HFF-Myc (cell line): ENCODE results near the gene RASL12.

ENCODE experiments used
- DNase-seq: peaks from one replicate; pipeline ENCODE4 v3.0.0-alpha.2; 2011; ENCODE audit warnings: low read depth; ENCODE audit errors: extremely low read depth
- H3K4me3 ChIP-seq: replicated peaks from 2 replicates; pipeline ENCODE4 v1.5.1; 2011; ENCODE audit warnings: low read depth, mild to moderate bottlenecking, control low read depth, low read length
- TF ChIP-seq, protein P1 (sequence below): IDR thresholded peaks from 2 replicates; pipeline ENCODE4 v1.5.1; 2012; ENCODE audit warnings: mild to moderate bottlenecking, low read depth, low read length, control low read depth; ENCODE audit errors: missing control alignments

The RASL12 gene

DNA sequence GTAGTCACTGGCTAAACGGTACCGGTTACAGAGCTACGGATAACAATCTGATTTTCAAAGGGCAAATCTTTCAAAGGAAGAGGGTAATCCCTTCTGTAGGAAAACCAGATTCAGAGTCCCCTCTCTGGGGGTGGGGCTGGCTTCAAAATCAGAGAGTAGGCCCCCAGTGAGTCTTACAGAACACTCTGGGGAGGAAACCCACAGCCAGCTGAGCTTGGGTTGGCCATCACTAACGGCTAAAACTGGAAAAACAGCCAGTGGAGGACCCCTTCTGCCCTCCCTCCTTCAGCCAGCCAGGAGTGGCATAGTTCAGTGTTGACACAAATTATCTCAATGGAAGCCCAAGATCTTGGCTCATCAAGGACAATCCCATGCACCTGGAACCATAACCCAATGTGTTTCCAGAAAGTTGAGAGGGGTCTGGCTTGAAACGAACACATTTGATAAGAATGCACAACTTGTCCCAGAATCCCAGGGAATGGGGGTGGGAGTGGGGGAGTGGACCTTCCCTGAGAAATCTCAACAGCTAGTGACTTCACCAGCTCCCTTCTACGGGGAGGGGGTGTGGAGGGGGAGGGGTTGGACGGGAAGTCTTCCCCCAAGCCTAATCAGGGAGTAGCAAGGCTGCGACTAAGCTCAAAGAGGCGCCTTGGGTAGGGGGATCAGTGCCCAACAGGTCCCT lies 1.0 kb downstream of the RASL12 start:
- TF ChIP-seq, protein P1, sequence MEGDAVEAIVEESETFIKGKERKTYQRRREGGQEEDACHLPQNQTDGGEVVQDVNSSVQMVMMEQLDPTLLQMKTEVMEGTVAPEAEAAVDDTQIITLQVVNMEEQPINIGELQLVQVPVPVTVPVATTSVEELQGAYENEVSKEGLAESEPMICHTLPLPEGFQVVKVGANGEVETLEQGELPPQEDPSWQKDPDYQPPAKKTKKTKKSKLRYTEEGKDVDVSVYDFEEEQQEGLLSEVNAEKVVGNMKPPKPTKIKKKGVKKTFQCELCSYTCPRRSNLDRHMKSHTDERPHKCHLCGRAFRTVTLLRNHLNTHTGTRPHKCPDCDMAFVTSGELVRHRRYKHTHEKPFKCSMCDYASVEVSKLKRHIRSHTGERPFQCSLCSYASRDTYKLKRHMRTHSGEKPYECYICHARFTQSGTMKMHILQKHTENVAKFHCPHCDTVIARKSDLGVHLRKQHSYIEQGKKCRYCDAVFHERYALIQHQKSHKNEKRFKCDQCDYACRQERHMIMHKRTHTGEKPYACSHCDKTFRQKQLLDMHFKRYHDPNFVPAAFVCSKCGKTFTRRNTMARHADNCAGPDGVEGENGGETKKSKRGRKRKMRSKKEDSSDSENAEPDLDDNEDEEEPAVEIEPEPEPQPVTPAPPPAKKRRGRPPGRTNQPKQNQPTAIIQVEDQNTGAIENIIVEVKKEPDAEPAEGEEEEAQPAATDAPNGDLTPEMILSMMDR, result no peak
- H3K4me3 ChIP-seq, result peak overlapping the region; percentile 40
- DNase-seq, result no peak

DNA sequence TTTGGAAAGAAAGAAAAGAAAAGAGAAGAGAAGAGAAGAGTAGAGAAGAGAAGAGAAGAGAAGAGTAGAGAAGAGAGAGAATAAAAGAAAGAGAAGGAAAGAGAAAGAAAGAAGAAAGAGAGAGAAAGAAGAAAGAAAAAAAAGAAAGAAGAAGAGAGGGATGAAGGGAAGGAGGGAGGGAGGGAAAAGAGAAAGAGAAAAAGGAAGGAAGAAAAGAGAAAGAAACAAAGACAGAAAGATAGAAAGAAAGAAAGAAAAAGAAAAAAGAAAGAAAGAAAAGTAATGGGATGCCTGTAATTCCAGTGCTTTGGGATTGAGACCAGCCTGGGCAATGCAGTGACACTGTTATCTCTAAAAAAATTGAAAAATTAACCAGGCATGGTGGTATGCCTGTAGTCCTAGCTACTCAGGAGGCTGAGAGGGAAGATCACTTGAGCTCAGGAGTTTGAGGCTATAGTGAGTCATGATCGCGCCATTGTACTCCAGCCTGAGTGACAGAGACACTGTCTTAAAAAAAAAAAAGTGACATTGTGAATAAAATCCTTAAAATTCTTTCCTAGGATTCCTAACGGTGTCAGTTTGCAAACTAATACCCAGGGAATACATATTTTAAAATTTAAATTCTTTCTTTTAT lies 1.7 kb downstream of the RASL12 start:
- TF ChIP-seq, protein P1, result no peak
- no peak for DNase-seq
- no peak overlapping the region for H3K4me3 ChIP-seq

DNA sequence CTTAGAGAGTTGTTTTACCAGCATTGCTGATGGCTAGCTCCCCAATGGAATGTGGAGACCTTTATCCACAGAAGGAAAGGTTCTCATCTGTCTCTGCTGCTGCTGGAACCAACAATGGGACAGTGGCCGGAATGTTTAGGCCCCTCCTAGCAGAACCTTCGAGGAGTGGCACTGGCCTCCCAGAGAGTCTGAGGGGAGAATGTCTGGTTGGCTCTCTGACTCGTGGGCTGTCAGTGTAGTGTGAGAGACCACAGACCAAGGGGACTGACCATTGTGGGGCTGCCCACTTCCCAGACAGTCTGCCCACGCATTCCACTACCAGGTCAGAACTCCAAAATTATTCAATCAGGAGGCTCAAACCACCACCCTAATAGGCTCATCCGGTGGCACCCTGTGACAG lies 5.1 kb downstream of the RASL12 start:
- TF ChIP-seq, protein P1, result no peak
- DNase-seq, result no peak

DNA sequence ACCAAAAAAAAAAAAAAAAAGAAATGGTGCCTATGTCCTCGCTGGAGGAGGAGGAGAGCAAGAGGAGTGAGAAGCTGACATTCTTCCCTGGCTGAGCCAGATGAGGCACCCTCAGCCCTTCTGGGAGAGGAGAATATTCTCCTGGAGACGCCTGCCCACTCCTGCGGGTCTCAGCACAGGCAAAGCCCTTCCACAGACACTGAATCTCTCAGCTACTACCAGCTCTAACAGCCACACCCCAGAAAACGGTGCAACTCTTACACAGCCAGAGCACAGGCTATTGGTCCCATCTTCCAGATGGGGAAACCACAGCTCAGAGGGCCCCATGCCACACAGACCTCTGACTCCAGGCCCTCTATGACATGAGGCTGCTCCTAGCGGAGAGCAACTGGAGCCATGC lies 5.7 kb downstream of the RASL12 start:
- no peak overlapping the region for H3K4me3 ChIP-seq
- TF ChIP-seq, protein P1, result no peak
- DNase-seq, result no peak

More for the DNA sequence above, 5.1 kb downstream of the RASL12 start:
- H3K4me3 ChIP-seq, result no peak overlapping the region

DNA sequence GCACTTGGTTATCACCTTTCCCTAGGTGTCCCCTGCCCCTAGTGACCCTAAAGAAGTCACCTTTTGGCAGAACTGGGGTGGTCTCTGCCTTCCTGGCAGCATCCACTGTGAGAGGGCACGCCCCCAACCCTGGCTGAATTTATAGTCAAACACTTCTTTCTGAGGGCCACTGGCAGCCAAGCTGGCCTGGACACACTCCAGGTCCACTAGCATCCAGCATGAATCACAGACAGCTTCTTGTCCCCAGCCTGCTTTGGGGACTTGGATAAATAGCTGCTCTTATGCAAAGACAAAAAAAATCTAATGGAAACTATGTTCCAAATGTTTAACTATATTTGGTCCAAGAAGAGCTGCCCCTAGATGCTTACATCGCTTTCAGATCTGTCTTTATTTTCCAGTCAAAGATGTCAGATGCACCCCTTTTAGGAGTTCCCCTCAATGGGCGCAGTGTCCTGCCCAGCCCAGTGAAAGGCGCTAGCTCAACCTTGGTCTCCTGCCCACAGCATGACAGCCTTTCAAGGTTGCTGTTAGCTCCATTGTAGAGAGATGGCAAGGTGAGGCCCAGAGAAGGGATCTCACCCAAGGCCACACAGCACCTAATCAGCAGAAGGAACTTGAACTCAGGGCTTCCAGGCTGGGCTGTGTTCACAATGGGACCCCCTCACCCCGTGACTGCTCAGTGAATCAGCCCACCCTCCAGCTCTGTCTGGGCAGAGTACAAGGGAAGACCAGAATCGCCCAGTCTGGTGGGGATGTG lies 7.0 kb downstream of the RASL12 start:
- no peak overlapping the region for H3K4me3 ChIP-seq
- TF ChIP-seq, protein P1, result no peak
- no peak for DNase-seq

DNA sequence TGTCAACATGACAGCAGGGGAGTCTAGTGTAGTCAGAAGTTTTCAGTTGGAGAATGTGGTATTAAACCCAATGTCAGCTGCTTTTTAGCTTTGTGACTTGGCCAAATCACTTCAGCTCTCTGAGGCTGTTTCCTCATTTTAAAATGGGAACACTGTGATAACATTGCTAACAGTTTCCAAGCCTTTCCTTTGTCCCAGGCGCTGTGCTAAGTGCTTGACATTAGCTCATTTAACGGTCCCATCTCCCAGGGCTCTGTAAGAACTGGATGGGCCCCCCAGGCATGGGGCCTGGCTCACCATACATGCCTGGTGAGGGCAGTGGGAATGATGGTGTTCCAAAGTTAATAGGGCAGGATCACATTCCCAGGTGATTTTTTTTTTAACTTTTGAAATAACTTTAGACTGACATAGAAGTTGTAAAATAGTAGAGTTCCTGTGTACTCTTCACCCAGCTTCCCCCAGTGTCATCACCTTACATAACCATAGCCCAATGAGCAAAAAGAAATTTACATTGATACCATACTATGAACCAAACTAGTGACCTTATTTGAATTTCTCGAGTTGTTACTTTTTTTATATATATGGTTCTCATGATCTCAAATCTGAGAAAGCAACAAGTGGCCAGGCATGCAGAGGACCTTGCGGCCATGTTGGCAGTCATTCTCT lies 7.7 kb downstream of the RASL12 start:
- no peak for DNase-seq
- TF ChIP-seq, protein P1, result no peak
- H3K4me3 ChIP-seq, result no peak overlapping the region
